Transverse colon (tissue), 4 donors: ENCODE measurements around the gene CACNB2.

Experiments
- CTCF ChIP-seq, 5 experiments: fragments of 200-600 bp in 3 of 5; fragments of 450-650 bp in 2 of 5; sonication (generic) in 3 of 5; IDR thresholded peaks; 1 replicate in 2 of 5; 2 replicates in 3 of 5; pipeline ENCODE4 v1.5.1; 2016 to 2017; ENCODE audit warnings: antibody characterized with exemption in 5 of 5, inconsistent platforms in 3 of 5, mild to moderate bottlenecking in 2 of 5, moderate library complexity in 1 of 5
- POLR2AphosphoS5 ChIP-seq, 3 donors: sonication (generic); formaldehyde crosslinking; IDR thresholded peaks; one replicate each; pipeline ENCODE4 v1.6.1; 2016; ENCODE audit warnings: antibody characterized with exemption in 3 of 3

- TF ChIP-seq CTCF (IDR thresholded peaks at IDR 0.05) (no peak), POLR2AphosphoS5 (IDR thresholded peaks at IDR 0.05) (no peak)
Observed at GRCh38 chr10:18149196-18149800, 9.1 kb downstream of the CACNB2 start.
